ENCODE data around the gene VTI1B. TPM values are rescaled to one million over a fixed set of nuclear protein-coding genes. Genes with fewer than 3 reads are reported as not detected.
"Not testable (repeated sequence)": the region's sequence is repeated elsewhere in the genome, so short reads cannot be mapped to it uniquely, and the experiment has no call there.

VTI1B gene
- polyA plus RNA-seq, 4 donors = 58.4 to 94.6 (median 83.4) TPM

- 86 to 93% (median 93%) methylated on average over 2 of the region's 2 CpGs for WGBS, 3 donors
- Histone ChIP-seq H3K9me3 (ENCODE audit: control insufficient read depth in 2 of 2, insufficient read depth in 1 of 2, low read depth in 1 of 2, low read length in 1 of 2) (peaks cover 0 to 12% of the 10 kb centered on the region in 2 donors), H3K27me3 (ENCODE audit: control insufficient read depth in 3 of 3, insufficient read depth in 3 of 3, low read length in 3 of 3) (no peaks in the 10 kb centered on the region), H3K27ac (ENCODE audit: low read depth in 1 of 3, low read length in 2 of 3) (no peak overlapping the region), H3K4me3 (ENCODE audit: low read depth in 1 of 3, low read length in 3 of 3) (no peak overlapping the region), H3K36me3 (ENCODE audit: control insufficient read depth in 3 of 3, insufficient read depth in 2 of 3, low read depth in 1 of 3, low read length in 3 of 3) (no peaks in the 10 kb centered on the region), H3K4me1 (ENCODE audit: control insufficient read depth in 3 of 3, insufficient read depth in 2 of 3, low read depth in 1 of 3, low read length in 2 of 3) (no peaks in the 10 kb centered on the region)
- FAIRE-seq = no peak
- no peak for DNase-seq
Measured at GRCh38 chr14:67710209-67710608, 35.8 kb upstream of the VTI1B start.

DNA sequence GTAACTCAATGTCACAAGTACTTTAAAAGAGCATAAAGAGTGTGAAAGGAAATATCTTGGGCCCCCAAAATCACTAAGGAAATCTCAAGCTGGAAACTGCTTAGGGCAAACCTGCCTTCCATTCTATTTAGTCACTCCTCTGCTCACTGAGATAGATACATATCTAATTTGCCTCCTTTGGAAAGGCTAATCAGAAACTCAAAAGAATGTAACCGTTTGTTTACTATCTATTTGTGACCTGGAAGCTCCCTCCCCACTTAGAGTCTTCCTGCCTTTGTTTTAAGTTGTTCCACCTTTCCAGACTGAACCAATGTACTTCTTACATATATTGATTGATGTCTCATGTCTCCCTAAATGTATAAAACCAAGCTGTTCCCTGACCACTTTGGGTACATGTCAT is 35.4 kb upstream of the VTI1B start:
- FAIRE-seq; DNase-seq; H3K36me3 ChIP-seq (ENCODE audit: control insufficient read depth in 3 of 3, insufficient read depth in 2 of 3, low read depth in 1 of 3, low read length in 3 of 3); H3K27ac ChIP-seq (ENCODE audit: low read depth in 1 of 3, low read length in 2 of 3); H3K4me3 ChIP-seq (ENCODE audit: low read depth in 1 of 3, low read length in 3 of 3); H3K4me1 ChIP-seq (ENCODE audit: control insufficient read depth in 3 of 3, insufficient read depth in 2 of 3, low read depth in 1 of 3, low read length in 2 of 3); H3K27me3 ChIP-seq (ENCODE audit: control insufficient read depth in 3 of 3, insufficient read depth in 3 of 3, low read length in 3 of 3): not testable (repeated sequence)
- WGBS, 3 donors = 77 to 88% (median 81%) methylated on average over 1 of the region's 1 CpG
- H3K9me3 ChIP-seq (ENCODE audit: control insufficient read depth in 2 of 2, insufficient read depth in 1 of 2, low read depth in 1 of 2, low read length in 1 of 2) = peaks cover 0 to 12% of the 10 kb centered on the region in 2 donors

- not testable (repeated sequence) for H3K4me1 ChIP-seq (ENCODE audit: control insufficient read depth in 3 of 3, insufficient read depth in 2 of 3, low read depth in 1 of 3, low read length in 2 of 3); H3K27ac ChIP-seq (ENCODE audit: low read depth in 1 of 3, low read length in 2 of 3); H3K27me3 ChIP-seq (ENCODE audit: control insufficient read depth in 3 of 3, insufficient read depth in 3 of 3, low read length in 3 of 3); H3K4me3 ChIP-seq (ENCODE audit: low read depth in 1 of 3, low read length in 3 of 3); DNase-seq; FAIRE-seq; H3K36me3 ChIP-seq (ENCODE audit: control insufficient read depth in 3 of 3, insufficient read depth in 2 of 3, low read depth in 1 of 3, low read length in 3 of 3)
- H3K9me3 ChIP-seq (ENCODE audit: control insufficient read depth in 2 of 2, insufficient read depth in 1 of 2, low read depth in 1 of 2, low read length in 1 of 2) = peaks cover 0 to 12% of the 10 kb centered on the region in 2 donors
Measured at GRCh38 chr14:67709346-67709745, 34.9 kb upstream of the VTI1B start.

DNA sequence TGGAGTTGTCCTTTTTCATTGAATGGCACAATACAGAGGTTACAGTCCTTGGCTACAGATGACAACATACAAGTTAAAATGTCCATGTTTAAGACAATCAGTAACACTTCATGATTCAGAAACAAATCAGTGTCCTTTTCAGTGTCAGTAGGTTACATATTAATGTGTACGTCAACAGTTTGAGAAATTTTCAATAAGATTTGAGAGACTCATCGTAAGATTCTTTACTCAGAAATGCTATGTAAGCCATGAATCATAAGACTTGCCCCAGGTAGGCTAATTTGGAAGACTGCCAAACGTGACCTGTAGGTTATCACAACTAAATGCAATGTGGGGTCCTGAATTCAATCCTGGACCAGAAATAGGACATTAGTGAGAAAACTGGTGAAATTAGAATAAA is 30.8 kb upstream of the VTI1B start:
- Histone ChIP-seq H3K27me3 (ENCODE audit: control insufficient read depth in 3 of 3, insufficient read depth in 3 of 3, low read length in 3 of 3) (no peaks in the 10 kb centered on the region), H3K27ac (ENCODE audit: low read depth in 1 of 3, low read length in 2 of 3) (no peak overlapping the region), H3K9me3 (ENCODE audit: control insufficient read depth in 2 of 2, insufficient read depth in 1 of 2, low read depth in 1 of 2, low read length in 1 of 2) (peaks cover 0 to 12% of the 10 kb centered on the region in 2 donors), H3K36me3 (ENCODE audit: control insufficient read depth in 3 of 3, insufficient read depth in 2 of 3, low read depth in 1 of 3, low read length in 3 of 3) (no peaks in the 10 kb centered on the region), H3K4me3 (ENCODE audit: low read depth in 1 of 3, low read length in 3 of 3) (no peak overlapping the region), H3K4me1 (ENCODE audit: control insufficient read depth in 3 of 3, insufficient read depth in 2 of 3, low read depth in 1 of 3, low read length in 2 of 3) (no peaks in the 10 kb centered on the region)
- DNase-seq = no peak
- 63 to 70% (median 68%) methylated on average over 3 of the region's 3 CpGs for WGBS, 3 donors
- no peak for FAIRE-seq

- peaks cover 0 to 7% of the 10 kb centered on the region in 2 donors for H3K9me3 ChIP-seq (ENCODE audit: control insufficient read depth in 2 of 2, insufficient read depth in 1 of 2, low read depth in 1 of 2, low read length in 1 of 2)
- peak; percentile 67 to 71 for DNase-seq
- no peaks in the 10 kb centered on the region for H3K4me1 ChIP-seq (ENCODE audit: control insufficient read depth in 3 of 3, insufficient read depth in 2 of 3, low read depth in 1 of 3, low read length in 2 of 3)
- no peaks in the 10 kb centered on the region for H3K27me3 ChIP-seq (ENCODE audit: control insufficient read depth in 3 of 3, insufficient read depth in 3 of 3, low read length in 3 of 3)
- 0% methylated on average over 3 of the region's 3 CpGs for WGBS, 3 donors
- FAIRE-seq = no peak
- no peak overlapping the region for H3K4me3 ChIP-seq (ENCODE audit: low read depth in 1 of 3, low read length in 3 of 3)
- H3K27ac ChIP-seq (ENCODE audit: low read depth in 1 of 3, low read length in 2 of 3) = no peak overlapping the region
- no peaks in the 10 kb centered on the region for H3K36me3 ChIP-seq (ENCODE audit: control insufficient read depth in 3 of 3, insufficient read depth in 2 of 3, low read depth in 1 of 3, low read length in 3 of 3)
Measured at GRCh38 chr14:67704484-67705089, 30.2 kb upstream of the VTI1B start.

GRCh38 chr14:67703997-67704396 is 29.6 kb upstream of the VTI1B start:
- Histone ChIP-seq H3K27me3 (ENCODE audit: control insufficient read depth in 3 of 3, insufficient read depth in 3 of 3, low read length in 3 of 3) (no peaks in the 10 kb centered on the region), H3K9me3 (ENCODE audit: control insufficient read depth in 2 of 2, insufficient read depth in 1 of 2, low read depth in 1 of 2, low read length in 1 of 2) (peaks cover 0 to 3% of the 10 kb centered on the region in 2 donors), H3K4me1 (ENCODE audit: control insufficient read depth in 3 of 3, insufficient read depth in 2 of 3, low read depth in 1 of 3, low read length in 2 of 3) (no peaks in the 10 kb centered on the region), H3K36me3 (ENCODE audit: control insufficient read depth in 3 of 3, insufficient read depth in 2 of 3, low read depth in 1 of 3, low read length in 3 of 3) (no peaks in the 10 kb centered on the region), H3K27ac (ENCODE audit: low read depth in 1 of 3, low read length in 2 of 3) (no peak overlapping the region), H3K4me3 (ENCODE audit: low read depth in 1 of 3, low read length in 3 of 3) (no peak overlapping the region)
- FAIRE-seq (no peak), DNase-seq (no peak)
- WGBS, 3 donors = 48 to 62% (median 58%) methylated on average over 3 of the region's 3 CpGs

DNA sequence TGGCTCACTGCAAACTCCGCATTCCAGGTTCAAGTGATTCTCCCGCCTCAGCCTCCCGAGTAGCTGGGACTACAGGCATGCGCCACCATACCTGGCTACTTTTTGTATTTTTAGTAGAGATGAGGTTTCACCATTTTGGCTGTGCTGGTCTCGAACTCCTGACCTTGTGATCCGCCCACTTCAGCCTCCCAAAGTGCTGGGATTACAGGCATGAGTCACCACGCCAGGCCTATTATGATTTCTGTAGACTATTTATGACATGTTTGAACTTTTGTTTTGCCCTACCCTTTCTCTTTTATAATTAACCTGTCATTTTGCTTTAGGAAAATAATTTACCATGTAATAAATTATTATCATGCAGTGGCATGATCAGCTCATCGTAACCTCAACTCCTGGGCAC is 27.1 kb upstream of the VTI1B start, which contains the start of gene RDH12:
RDH12 (plus strand) TSS at position 395 of the 400 bp plus-strand sequence. CDS start 20,757 bp downstream, outside the sequence.
- not testable (repeated sequence) for H3K27me3 ChIP-seq (ENCODE audit: control insufficient read depth in 3 of 3, insufficient read depth in 3 of 3, low read length in 3 of 3); H3K9me3 ChIP-seq (ENCODE audit: control insufficient read depth in 2 of 2, insufficient read depth in 1 of 2, low read depth in 1 of 2, low read length in 1 of 2); FAIRE-seq; H3K4me1 ChIP-seq (ENCODE audit: control insufficient read depth in 3 of 3, insufficient read depth in 2 of 3, low read depth in 1 of 3, low read length in 2 of 3); H3K36me3 ChIP-seq (ENCODE audit: control insufficient read depth in 3 of 3, insufficient read depth in 2 of 3, low read depth in 1 of 3, low read length in 3 of 3); H3K4me3 ChIP-seq (ENCODE audit: low read depth in 1 of 3, low read length in 3 of 3); H3K27ac ChIP-seq (ENCODE audit: low read depth in 1 of 3, low read length in 2 of 3)
- peak in 1 of 2 donors; percentile 31 for DNase-seq
- WGBS, 3 donors = 66 to 84% (median 72%) methylated on average over 8 of the region's 8 CpGs

DNA sequence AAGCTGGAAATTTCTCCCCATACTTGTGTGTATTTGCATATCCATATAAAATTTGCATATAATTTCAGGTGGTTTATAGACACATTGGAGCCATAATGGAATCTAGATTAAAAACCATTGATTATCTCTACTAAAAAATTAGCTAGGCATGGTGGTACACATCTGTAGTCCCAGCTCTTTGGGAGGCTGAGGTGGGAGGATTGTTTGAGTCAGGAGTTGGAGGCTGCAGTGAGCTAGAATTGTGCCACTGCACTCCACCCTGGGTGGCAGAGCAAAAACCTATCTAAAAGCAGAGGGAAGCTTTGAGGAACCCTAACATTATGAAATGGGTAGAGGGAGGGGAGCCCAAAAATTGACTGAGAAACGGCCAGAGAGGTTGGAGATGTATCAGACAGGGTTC is 23.7 kb upstream of the VTI1B start:
- H3K27ac ChIP-seq (ENCODE audit: low read depth in 1 of 3, low read length in 2 of 3) = no peak overlapping the region
- no peaks in the 10 kb centered on the region for H3K36me3 ChIP-seq (ENCODE audit: control insufficient read depth in 3 of 3, insufficient read depth in 2 of 3, low read depth in 1 of 3, low read length in 3 of 3)
- no peak for FAIRE-seq
- no peaks in the 10 kb centered on the region for H3K27me3 ChIP-seq (ENCODE audit: control insufficient read depth in 3 of 3, insufficient read depth in 3 of 3, low read length in 3 of 3)
- WGBS, 3 donors = 63 to 78% (median 70%) methylated on average over 1 of the region's 1 CpG
- peaks cover 0 to 5% (median 0%) of the 10 kb centered on the region in 3 donors for H3K4me1 ChIP-seq (ENCODE audit: control insufficient read depth in 3 of 3, insufficient read depth in 2 of 3, low read depth in 1 of 3, low read length in 2 of 3)
- no peak overlapping the region for H3K4me3 ChIP-seq (ENCODE audit: low read depth in 1 of 3, low read length in 3 of 3)
- no peaks in the 10 kb centered on the region for H3K9me3 ChIP-seq (ENCODE audit: control insufficient read depth in 2 of 2, insufficient read depth in 1 of 2, low read depth in 1 of 2, low read length in 1 of 2)
- DNase-seq = no peak

- no peak overlapping the region for H3K4me3 ChIP-seq (ENCODE audit: low read depth in 1 of 3, low read length in 3 of 3)
- H3K36me3 ChIP-seq (ENCODE audit: control insufficient read depth in 3 of 3, insufficient read depth in 2 of 3, low read depth in 1 of 3, low read length in 3 of 3) = peaks cover 0 to 3% (median 2%) of the 10 kb centered on the region in 3 donors
- H3K9me3 ChIP-seq (ENCODE audit: control insufficient read depth in 2 of 2, insufficient read depth in 1 of 2, low read depth in 1 of 2, low read length in 1 of 2) = no peaks in the 10 kb centered on the region
- H3K4me1 ChIP-seq (ENCODE audit: control insufficient read depth in 3 of 3, insufficient read depth in 2 of 3, low read depth in 1 of 3, low read length in 2 of 3) = peaks cover 0 to 5% (median 0%) of the 10 kb centered on the region in 3 donors
- FAIRE-seq = no peak
- 90 to 94% (median 94%) methylated on average over 4 of the region's 4 CpGs for WGBS, 3 donors
- no peak for DNase-seq
- H3K27ac ChIP-seq (ENCODE audit: low read depth in 1 of 3, low read length in 2 of 3) = no peak overlapping the region
- H3K27me3 ChIP-seq (ENCODE audit: control insufficient read depth in 3 of 3, insufficient read depth in 3 of 3, low read length in 3 of 3) = no peaks in the 10 kb centered on the region
Measured at GRCh38 chr14:67697006-67697405, 22.6 kb upstream of the VTI1B start.
